ENCODE results near the gene RBL1.
A peak's percentile ranks its signal among the peaks of the same experiment; 100 is the strongest.
"Not testable (repeated sequence)": the region's sequence is repeated elsewhere in the genome, so short reads cannot be mapped to it uniquely, and the experiment has no call there.

The RBL1 gene

GRCh38 chr20:37095599-37096414 is at the start of gene RBL1:
Gene RBL1 (minus strand): TSS chr20:37095997. CDS start chr20:37095928, 69 bp downstream.
- DNase-seq, result peak; percentile 55

GRCh38 chr20:37144856-37145404 is 49.1 kb upstream of the RBL1 start:
- no peak for DNase-seq

GRCh38 chr20:37142708-37143107 is 46.9 kb upstream of the RBL1 start:
- DNase-seq, result no peak

- DNase-seq, result no peak
These were observed 41.8 kb upstream of the RBL1 start for GRCh38 chr20:37137547-37137946.

- no peak for DNase-seq
These were observed 38.2 kb upstream of the RBL1 start for GRCh38 chr20:37133952-37134351.

- DNase-seq, result no peak
These were observed 35.7 kb upstream of the RBL1 start for GRCh38 chr20:37131486-37131885.

- DNase-seq, result no peak
These were observed 33.0 kb upstream of the RBL1 start for GRCh38 chr20:37128803-37129202.

- DNase-seq, result not testable (repeated sequence)
These were observed 30.5 kb upstream of the RBL1 start for GRCh38 chr20:37126290-37126689.

- DNase-seq, result no peak
These were observed 27.6 kb upstream of the RBL1 start for GRCh38 chr20:37123441-37123840.

- DNase-seq, result no peak
These were observed 24.7 kb upstream of the RBL1 start for GRCh38 chr20:37120497-37120896.

- DNase-seq, result no peak
These were observed 23.7 kb upstream of the RBL1 start for GRCh38 chr20:37119356-37120036.

- no peak for DNase-seq
These were observed 18.2 kb upstream of the RBL1 start for GRCh38 chr20:37114012-37114411.

- DNase-seq, result no peak
These were observed 16.2 kb upstream of the RBL1 start for GRCh38 chr20:37111926-37112455.

- DNase-seq, result no peak
These were observed 12.9 kb upstream of the RBL1 start for GRCh38 chr20:37108676-37109075.

- DNase-seq, result no peak
These were observed 6.8 kb upstream of the RBL1 start for GRCh38 chr20:37102571-37102970.

- DNase-seq, result no peak
These were observed 731 bp upstream of the RBL1 start for GRCh38 chr20:37096415-37097041.

- DNase-seq, result no peak
These were observed 644 bp downstream of the RBL1 start for GRCh38 chr20:37095108-37095598.

GRCh38 chr20:37090407-37090806 is 5.4 kb downstream of the RBL1 start:
- no peak for DNase-seq

GRCh38 chr20:37081717-37082289 is 14.0 kb downstream of the RBL1 start:
- no peak for DNase-seq

GRCh38 chr20:37077009-37077408 is 18.8 kb downstream of the RBL1 start:
- no peak for DNase-seq

GRCh38 chr20:37075932-37076685 is 19.7 kb downstream of the RBL1 start:
- DNase-seq, result no peak
